ENCODE measurements around the gene NPAT.

NPAT gene

DNA sequence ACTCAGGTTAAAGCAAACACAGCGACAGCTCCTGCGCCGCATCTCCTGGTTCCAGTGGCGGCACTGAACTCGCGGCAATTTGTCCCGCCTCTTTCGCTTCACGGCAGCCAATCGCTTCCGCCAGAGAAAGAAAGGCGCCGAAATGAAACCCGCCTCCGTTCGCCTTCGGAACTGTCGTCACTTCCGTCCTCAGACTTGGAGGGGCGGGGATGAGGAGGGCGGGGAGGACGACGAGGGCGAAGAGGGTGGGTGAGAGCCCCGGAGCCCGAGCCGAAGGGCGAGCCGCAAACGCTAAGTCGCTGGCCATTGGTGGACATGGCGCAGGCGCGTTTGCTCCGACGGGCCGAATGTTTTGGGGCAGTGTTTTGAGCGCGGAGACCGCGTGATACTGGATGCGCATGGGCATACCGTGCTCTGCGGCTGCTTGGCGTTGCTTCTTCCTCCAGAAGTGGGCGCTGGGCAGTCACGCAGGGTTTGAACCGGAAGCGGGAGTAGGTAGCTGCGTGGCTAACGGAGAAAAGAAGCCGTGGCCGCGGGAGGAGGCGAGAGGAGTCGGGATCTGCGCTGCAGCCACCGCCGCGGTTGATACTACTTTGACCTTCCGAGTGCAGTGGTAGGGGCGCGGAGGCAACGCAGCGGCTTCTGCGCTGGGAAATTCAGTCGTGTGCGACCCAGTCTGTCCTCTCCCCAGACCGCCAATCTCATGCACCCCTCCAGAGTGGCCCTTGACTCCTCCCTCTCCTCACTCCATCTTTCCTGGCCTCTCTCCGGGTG is at the start of gene NPAT, which contains the start of gene ATM:
Gene NPAT, minus strand, starts transcription at position 65 of the 774 bp plus-strand sequence. CDS start 102 bp downstream, outside the sequence.
Gene ATM, plus strand, starts transcription at position 494 of the 774 bp plus-strand sequence. CDS start 4,558 bp downstream, outside the sequence.
- DNase-seq (ENCODE audit: low spot score): peak; percentile 99

DNA sequence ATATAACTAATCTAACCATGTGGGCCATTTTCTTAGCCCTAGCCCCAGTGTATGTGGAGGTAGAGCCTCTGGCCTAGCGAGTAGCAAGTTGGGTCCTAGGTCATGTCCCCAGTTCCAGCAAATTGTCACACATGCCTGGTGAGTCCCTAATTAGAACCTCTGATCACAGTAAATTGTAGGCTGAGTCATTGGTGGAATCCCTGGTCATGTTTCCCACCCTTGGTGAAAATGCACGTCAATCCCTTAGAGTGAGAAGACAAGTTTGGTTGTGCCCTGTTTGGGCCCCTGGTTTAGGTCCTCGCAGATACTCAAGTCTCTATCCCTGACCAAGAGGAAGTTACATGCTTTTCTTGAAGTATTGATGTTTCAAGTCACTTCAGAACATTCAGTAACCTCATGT is 47.1 kb upstream of the NPAT start:
- DNase-seq (ENCODE audit: low spot score): no peak

DNA sequence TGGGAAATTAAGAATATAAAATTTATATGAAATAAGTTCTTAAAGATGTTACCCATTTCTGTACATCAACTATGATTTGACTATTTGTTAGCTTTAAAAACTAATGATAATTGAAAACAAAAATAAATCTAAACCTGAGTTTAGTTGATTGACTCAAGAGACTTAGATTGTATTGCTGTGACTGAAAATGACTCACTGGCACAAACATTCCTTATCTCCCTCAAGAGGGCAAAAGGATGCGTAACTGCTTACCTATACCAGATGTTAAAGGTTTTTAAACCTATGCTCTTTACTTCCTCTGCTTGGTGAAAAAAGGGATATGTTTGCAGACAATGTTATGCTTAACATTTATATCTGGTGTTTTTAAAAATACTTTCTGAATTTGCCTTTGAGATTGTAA is 30.7 kb upstream of the NPAT start:
- DNase-seq (ENCODE audit: low spot score): no peak

DNA sequence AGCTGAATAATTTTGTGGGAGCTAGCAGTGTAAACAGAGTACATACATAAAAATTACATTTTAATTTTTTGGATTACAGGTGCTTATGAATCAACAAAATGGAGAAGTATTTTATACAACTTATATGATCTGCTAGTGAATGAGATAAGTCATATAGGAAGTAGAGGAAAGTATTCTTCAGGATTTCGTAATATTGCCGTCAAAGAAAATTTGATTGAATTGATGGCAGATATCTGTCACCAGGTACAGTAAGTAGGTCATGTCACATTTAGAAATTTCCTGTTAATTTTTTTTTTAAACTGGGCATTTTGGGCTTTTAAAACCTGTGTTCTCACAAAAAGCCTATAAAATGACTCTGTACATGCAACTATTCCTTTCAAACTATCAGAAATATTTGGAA is 24.4 kb upstream of the NPAT start:
- no peak for DNase-seq (ENCODE audit: low spot score)

DNA sequence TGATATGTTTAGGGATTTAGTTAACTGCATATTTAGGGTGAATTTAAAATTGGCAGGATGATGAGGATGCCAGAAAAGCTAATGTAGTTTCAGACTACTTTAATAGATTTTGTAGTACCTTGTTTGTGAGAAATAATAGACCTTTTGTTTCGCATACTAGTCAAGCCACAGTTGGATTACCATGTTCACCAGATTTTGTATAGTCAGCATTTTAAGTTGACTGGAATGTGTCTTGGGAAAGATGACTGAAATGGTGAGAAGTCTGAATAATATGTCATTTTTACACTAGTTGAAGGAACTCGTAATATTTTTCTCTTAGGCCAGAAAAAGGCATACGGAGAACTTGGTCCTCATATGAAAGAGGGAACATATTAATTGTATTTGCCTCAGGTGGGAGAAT is 23.9 kb upstream of the NPAT start:
- no peak for DNase-seq (ENCODE audit: low spot score)

DNA sequence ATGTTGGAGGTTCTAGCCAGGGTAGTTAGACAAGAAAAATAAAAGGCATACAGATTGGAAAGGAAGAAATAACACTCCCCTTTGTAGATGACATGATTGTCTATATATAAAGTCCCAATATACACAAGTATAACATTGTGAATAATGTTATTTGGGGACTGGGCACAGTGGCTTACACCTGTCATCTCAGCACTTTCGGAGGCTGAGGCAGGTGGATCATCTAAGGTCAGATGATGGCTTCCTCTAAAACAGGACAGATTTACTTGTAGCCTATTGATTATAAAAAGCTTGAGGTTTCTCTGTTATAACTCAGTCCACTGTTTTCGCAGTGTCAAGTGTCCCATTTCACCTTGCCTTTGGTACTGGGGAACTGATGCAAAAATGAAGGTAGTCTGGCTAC is 20.0 kb upstream of the NPAT start:
- no peak for DNase-seq (ENCODE audit: low spot score)

DNA sequence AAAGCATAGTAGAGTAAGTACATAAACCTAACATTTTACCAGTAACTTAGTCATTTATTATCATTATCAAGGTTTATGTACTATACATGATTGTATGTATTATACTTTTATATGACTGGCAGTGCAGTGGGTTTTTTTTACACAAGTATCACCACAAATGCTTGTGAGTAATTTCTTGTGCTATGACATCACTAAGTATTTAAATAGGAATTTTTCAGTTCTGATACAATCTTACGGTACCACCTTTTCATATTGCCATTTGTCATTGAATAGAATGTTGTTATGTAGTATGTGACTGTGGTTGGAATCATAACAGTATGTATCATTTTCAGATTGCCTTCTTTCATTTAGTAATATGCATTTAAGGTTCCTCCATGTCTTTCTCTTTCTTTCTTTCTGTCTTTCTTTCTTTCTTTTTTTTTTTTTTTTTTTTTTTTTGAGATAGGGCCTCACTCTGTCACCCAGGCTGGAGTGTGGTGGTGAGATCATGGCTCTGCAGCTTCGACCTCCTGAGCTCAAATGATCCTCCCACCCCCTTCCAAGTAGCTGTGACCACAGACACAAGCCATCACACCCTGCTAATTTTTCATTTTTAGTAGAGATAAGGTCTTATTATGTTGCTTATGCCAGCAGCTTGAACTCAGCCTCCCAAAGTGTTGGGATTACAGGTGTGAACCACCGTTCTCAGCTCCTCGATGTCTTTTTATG is 19.0 kb upstream of the NPAT start:
- no peak for DNase-seq (ENCODE audit: low spot score)

DNA sequence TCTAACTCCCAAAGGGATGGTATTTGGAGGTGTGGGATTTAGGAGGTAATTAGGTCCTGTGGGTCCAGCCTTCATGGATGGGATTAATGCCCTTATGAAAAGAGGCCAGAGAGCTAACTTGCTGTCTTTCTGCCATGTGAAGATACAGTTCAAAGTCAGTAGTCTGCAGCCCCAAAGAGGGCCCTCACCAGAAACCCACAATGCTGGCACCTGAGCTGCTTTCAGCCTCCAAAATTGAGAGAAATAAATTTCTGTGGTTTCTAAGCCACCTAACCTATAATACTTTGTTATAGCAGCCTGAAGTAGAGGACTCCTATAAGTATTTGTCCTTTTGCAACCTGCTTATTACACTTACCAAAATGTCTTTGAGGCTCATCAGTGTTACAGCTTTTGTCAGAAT is 16.6 kb upstream of the NPAT start:
- no peak for DNase-seq (ENCODE audit: low spot score)

DNA sequence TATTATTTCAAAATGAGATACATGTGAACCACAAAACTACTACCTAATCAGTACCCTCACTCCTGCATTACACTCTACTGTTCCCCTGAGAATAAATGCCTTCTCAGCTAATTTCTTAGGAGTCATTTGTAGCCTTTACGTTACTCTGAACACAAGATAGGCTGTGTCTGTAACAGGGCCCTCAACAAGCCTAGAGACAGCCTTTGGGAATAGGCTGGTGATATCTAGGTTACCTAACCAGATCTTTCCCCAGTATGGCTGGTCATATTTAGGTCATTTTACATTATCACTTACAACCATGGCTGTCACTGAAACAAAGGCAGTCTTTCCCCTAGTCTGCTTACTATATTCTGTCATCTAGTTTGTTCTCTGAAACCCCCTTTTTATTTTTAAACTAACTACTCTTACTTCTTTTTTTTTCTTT is 14.6 kb upstream of the NPAT start:
- no peak for DNase-seq (ENCODE audit: low spot score)

DNA sequence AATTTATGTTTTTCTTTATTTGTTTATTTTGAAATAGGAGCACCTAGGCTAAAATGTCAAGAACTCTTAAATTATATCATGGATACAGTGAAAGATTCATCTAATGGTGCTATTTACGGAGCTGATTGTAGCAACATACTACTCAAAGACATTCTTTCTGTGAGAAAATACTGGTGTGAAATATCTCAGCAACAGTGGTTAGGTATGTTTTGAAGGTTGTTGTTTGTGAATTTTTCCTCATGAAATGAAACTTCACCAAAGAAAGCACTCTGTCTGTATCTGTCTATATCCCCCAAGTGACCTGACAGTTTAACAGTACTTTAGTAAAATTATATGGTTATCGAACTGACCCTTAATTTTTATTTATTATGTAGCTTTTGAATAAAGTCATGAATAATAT is 13.2 kb upstream of the NPAT start:
- DNase-seq (ENCODE audit: low spot score): no peak

DNA sequence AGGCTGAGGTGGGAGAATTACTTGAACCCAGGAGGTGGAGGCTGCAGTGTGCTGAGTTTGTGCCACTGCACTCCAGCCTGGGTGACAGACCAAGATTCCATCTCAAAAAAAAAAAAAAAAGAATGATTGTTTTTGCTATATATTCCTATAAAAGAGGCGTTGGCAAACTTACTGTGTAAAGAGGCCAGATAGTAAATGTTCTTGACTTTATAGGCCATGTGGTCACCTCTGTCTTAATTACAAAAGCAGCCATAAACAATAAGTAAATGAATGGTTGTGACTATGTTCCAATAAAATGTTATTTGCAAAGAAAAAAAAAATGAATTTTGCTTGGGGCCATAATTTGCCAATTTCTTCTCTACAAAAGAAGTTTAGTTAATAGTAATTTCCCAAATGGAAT is 12.8 kb upstream of the NPAT start:
- no peak for DNase-seq (ENCODE audit: low spot score)

DNA sequence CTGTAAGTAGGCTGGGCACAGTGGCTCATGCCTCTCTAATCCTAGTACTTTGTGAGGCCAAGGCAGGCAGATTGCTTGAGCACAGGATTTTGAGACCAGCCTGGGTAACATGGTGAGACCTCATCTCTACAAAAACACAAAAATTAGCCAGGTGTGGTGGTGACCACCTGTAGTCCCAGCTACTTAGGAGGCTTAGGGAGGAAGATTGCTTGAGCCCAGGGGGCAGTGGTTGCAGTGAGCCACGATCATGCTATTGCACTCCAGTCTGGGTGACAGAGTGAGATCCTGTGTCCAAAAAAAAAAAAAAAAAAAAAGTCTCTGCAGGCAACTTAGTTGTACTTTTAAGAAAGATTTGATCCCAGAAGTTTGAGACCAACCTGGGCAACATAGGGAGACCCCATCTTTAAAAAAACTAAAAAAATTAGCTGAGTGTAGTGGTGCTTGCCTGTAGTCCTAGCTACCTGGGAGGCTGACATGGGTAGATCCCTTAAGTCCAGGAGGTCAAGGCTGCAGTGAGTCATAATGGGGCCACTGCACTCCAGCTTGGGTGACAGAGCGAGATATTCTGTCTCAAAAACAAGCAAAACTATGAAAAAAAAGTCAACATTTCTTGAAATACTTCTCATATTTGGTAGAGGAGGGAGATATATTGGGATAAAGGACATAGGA is 11.0 kb upstream of the NPAT start:
- DNase-seq (ENCODE audit: low spot score): no peak

DNA sequence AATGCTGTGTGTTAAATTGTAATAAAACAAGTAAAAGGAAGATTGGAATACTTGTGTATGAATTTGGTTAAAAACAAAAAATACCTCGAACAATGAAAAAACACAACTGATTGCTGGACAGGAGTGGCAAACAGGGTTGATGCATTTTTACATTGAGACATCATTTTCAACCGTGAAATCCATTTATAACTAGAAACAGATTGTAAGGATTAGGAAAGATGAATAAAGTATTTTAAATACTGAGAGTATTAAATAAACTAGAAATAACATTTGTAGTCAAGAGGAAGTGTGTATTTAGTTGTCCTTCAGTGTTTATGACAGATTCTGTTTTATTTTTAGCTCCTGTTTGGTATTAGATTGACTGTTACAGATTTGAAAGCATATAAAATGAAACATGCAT is 5.8 kb upstream of the NPAT start:
- DNase-seq (ENCODE audit: low spot score): no peak

DNA sequence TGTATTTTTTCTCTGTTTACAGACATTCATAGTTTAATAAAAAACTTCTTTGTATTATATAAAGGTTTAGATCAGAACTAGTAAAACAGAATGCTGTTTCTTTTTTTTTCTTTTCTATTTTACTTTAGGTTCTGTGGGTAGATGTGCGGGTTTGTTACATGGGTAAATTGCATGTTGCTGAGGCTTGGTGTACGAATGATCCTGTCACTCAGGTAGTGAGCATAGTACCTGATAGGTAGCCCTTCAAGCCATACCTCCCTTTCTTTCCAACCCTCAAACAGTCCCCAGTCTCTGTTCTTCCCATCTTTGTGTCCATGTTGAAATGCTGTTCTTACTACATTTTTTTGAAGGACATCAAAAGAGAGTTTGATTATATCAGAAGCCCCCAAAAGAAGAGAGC is 3.6 kb upstream of the NPAT start:
- no peak for DNase-seq (ENCODE audit: low spot score)

DNA sequence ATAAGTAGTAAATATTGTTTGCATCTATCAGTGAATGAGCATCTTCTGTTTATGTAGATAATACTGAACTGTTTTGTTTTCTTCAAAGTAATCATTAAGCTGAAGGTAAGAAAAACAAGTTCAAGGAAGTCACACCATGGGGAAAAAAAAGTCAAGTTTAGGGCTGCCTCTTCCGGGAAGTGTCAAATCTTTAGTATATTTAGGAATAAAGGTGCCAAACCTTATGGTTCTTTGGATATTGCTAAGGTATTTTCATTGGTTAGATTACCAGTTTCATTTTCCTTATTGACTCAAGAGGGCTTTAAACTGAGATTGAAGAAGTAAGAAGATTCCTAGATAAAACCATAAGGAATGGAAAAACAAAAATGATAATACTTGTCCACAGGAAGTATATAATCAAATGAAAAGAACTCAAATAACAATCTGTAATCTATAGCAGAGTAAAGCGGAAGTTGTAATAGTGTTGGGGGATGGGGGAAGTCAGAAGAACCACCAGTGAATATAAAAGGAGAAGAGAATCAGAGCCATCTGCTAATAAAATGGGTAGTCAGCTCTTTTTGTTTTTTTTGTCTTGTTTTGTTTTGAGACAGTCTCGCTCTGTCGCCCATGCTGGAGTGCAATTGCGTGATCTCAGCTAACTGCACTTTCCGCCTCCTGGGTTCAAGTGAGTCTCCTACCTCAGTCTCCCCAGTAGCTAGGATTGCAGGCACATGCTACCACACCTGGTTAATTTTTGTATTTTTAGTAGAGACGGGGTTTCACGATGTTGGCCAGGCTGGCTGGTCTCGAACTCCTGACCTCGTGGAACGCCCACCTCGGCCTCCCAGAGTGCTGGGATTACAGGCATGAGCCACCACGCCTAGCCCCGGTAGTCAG is 2.7 kb upstream of the NPAT start:
- no peak for DNase-seq (ENCODE audit: low spot score)

DNA sequence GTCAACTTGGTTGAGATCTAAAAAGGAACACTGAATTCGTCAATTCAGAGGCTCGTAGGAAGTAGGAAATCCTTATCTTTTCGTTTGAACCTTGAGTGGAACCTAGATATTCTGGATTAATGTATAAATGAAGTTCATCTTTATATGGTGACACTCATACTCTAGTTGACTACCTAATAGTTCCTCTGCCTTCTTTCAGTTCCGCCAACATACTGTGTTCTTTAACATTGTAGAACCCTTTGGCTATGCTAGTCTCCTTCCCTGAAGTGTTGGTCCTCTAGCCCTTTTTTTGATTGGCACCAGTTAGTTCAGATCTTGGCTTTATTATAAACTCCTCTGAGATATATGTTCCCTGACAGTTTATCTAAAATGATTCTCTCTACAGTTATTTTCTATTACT is 1.9 kb upstream of the NPAT start:
- DNase-seq (ENCODE audit: low spot score): no peak

DNA sequence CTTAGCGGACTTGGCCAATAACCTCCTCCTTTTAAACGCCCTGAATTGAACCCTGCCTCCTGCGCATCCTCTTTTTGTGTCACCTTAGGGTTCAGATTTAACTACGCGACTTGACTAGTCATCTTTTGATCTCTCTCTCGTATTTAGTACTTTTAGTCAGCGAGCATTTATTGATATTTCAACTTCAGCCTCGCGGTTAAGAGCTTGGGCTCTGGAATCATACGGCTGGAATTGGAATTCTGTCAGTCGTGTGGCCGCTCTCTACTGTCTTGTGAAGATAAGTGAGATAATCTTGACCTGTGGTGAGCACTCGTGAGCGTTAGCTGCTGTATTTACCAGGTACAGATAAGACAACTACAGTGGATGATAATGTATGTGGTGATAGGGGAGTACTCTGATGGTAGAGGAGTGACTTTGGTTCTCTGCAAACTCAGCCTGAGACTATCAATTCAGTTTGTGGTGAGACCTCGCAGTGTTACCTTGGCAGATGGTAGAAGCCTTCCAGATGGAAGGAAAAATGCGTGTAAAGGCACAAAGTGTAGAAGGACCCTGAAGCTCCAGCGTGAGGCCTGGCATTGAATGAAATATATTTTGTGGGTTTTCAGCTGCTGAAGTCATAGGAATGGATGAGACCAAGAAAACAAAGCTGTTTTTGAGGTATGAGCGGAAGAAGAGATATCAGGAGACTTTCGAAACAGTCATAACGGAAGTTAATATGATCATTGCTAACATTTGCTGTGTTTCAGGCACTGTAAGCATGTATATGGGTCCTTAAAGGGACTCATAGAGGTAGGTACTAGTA is 1.1 kb upstream of the NPAT start:
- DNase-seq (ENCODE audit: low spot score): no peak

DNA sequence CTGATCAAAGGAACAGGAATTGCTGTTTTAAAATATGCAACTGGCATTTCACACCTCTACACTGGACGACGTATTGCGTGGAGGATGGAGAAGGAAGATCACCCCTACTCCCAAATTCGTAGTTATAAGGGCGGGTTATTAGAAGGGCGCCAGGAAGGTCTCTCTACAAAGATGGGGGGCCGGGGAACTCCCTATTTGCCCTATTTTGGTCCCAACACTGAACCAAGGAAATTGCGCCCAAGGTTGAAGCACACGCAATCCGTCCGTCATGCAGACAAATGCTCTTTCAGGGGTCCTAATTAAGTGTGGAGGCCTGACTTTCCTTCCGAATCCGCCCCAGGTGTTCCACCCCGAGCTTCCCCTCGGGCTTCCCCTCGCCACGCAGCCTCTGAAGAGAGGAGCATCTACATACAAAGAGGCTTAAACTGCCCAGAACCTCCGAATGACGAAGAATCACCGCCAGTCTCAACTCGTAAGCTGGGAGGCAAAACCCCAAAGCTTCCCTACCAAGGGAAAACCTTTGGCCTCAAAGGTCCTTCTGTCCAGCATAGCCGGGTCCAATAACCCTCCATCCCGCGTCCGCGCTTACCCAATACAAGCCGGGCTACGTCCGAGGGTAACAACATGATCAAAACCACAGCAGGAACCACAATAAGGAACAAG is 396 bp downstream of the NPAT start:
- DNase-seq (ENCODE audit: low spot score): no peak

DNA sequence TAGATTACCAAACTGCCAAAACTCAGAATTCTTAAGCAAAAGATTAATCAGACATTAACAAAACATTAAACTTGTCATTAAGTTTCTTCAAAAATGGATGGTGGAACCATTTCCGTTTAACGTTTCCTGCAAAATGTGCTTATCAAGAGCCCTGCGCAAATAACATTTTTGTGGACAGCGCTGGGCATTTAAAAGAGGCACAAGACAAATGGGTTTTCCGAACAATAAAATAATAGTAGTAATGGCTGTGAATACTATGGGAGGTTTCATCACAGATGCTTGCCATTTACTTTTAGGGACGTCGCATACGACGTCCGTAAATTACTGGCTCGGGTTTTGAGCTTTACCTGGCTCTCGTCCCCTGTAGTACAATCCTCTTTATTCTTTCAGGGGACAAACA is 1.1 kb downstream of the NPAT start:
- no peak for DNase-seq (ENCODE audit: low spot score)

DNA sequence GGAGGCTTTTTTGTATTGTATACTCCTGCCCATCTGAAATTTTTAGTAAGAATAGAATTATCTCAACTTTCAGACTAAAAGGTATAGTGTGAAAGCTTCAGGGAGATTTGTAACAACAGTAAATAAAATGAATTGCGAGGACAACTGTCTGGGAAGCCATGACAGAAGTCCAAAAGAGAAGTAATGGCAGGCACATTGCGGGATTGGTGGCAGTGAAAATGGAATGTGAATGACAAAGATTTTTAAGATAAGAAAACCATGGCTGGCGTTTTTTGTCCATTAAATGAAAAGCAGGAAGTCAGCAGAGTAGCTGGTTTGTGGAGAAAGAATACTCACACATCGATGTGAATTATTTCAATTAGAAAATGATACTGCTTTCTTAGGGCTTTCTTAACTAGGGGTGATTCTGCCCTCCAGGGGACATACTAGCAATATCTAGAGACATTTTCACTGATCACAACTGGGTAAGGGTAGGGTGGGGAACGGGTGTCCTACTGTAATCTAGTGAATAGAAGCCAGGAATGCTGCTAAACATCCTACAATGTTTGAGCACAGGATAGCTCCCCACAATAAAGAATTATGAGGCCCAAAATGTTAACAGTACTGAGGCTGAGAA is 1.6 kb downstream of the NPAT start:
- no peak for DNase-seq (ENCODE audit: low spot score)
